ENCODE results near the gene GIMD1. TPM values are rescaled to one million over a fixed set of nuclear protein-coding genes. Genes with fewer than 3 reads are reported as not detected.
"Not testable (repeated sequence)": the region's sequence is repeated elsewhere in the genome, so short reads cannot be mapped to it uniquely, and the experiment has no call there.

GIMD1 gene
- polyA plus RNA-seq, 3 donors, result not detected

DNA sequence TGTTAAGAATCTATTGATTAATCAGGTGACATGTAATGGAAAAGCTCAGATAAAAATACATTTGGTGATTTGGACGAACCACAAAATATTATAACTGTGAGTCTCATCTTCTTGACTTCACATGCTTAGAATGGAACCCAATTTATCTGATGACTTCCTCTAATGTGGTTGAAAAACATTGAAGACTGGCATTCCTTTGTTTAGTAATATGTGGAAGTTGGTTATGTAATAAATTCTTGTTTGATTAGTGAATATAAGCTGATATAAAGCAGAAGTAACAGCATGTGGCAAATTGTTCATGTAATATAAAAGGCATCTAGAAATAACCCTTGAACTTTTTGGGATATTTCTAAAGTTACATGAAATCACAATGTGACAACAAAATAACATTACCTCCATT lies 9.7 kb downstream of the GIMD1 start:
- no peak overlapping the region for H3K27ac ChIP-seq (ENCODE audit: low read depth, low read length)
- 67 to 74% (median 72%) methylated on average over 1 of the region's 1 CpG for WGBS, 3 donors

DNA sequence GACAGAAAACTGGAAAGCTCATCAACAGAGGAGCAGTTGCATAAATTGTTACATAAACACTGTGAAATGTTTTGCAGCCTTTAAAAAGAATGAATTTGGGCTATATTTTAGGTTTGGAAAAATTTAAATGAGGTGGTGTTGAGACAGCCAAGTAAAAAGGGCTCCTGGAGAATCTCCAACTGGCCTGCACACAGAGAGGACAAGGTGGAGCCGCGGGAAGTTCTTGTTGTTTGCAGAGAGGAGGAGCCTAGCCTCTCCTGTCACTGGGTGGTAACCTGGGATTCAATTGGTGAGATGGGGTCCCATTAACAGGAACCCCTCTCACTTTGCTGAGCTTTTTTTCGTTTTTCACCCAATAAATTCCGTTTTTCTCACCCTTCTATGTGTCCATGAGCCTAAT lies 13.4 kb downstream of the GIMD1 start:
- WGBS, 3 donors, result 45 to 57% (median 48%) methylated on average over 4 of the region's 4 CpGs
- H3K27ac ChIP-seq (ENCODE audit: low read depth, low read length), result no peak overlapping the region

DNA sequence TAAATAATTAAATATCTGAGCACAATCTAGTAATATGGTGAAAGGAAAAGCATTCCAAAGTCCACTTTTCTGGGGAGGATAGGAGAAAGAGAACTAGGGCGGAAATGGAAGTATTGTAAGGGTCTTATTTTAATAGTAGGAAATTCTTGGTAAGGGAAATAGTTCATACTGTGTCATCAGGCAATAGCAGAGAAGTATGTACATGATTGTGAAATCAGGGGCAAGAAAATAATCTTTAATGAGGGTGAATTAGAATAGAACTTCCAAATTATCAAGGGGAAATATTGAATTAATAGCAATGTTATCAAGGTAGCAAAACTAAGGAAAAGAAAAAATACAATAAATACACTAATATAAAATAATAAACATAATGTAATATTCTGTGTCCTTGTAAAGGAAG lies 14.8 kb downstream of the GIMD1 start:
- H3K27ac ChIP-seq (ENCODE audit: low read depth, low read length), result no peak overlapping the region
- WGBS, 3 donors, result 90 to 100% (median 97%) methylated on average over 1 of the region's 1 CpG

DNA sequence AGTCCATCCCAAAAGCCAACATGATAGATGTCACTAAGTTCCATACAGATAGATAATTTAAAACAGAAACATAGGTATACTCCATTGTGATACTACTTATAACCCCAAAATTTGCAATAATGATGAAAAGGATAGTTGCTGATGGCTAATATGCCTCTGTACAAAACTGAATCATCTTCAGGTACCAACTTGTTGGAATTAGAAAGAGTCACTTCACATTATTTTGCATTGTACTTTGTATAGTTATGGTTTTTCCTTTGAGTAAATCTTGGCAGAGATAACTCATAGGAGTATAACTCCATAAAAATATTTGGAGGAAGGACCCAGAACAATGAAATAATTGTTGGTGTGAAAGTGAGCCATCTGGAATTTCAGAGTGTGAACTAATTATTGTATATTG lies 17.6 kb downstream of the GIMD1 start:
- H3K27ac ChIP-seq (ENCODE audit: low read depth, low read length), result no peak overlapping the region

- 94 to 96% (median 95%) methylated on average over 1 of the region's 1 CpG for WGBS, 3 donors
- H3K27ac ChIP-seq (ENCODE audit: low read depth, low read length), result no peak overlapping the region
These were observed 21.4 kb downstream of the GIMD1 start for GRCh38 chr4:106347167-106347566.

GRCh38 chr4:106344647-106344970 lies 24.0 kb downstream of the GIMD1 start:
- WGBS, 3 donors, result 82 to 90% (median 84%) methylated on average over 1 of the region's 1 CpG

GRCh38 chr4:106343865-106344646 lies 24.5 kb downstream of the GIMD1 start:
- WGBS, 3 donors, result 94 to 98% (median 95%) methylated on average over 2 of the region's 2 CpGs
- no peak overlapping the region for H3K27ac ChIP-seq (ENCODE audit: low read depth, low read length)

More at GRCh38 chr4:106344647-106344970, 24.0 kb downstream of the GIMD1 start:
- no peak overlapping the region for H3K27ac ChIP-seq (ENCODE audit: low read depth, low read length)

GRCh38 chr4:106340774-106341173 lies 27.8 kb downstream of the GIMD1 start:
- WGBS, 3 donors, result 95 to 97% (median 96%) methylated on average over 1 of the region's 1 CpG
- H3K27ac ChIP-seq (ENCODE audit: low read depth, low read length), result no peak overlapping the region

DNA sequence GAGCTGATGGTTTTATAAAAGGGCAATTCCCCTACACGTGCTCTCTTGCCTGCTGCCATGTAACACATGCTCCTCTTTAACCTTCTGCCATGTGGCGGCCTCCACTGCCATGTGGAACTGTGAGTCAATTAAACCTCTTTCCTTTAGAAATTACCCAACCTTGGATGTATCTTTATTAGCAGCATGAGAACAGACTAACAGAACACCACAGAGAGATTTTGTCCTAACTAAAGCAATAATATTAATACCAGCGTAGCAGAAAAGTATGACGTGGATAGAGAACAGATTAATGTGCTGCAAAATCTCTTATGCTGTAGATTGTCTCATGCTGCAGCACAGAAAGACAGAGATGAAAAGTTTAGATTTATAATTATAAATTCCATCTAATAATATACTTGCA lies 29.1 kb downstream of the GIMD1 start:
- 94 to 98% (median 98%) methylated on average over 4 of the region's 4 CpGs for WGBS, 3 donors
- no peak overlapping the region for H3K27ac ChIP-seq (ENCODE audit: low read depth, low read length)

DNA sequence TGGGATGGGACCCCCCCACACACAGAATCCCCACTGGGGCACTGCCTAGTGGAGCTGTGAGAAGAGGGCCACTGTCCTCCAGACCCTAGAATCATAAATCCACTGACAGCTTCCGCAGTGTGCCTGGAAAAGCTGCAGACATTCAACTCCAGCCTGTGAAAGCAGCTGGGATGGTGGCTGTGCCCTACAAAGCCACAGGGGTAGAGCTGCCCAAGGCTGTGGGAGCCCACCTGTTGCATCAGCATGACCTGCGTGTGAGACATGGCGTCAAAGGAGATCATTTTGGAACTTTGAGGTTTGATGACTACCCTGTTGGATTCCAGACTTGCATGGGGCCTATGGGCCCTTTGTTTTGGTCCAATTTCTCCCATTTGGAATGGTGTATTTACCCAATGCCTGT lies 29.9 kb downstream of the GIMD1 start:
- no peak overlapping the region for H3K27ac ChIP-seq (ENCODE audit: low read depth, low read length)
- WGBS, 3 donors, result 96% methylated on average over 3 of the region's 3 CpGs

GRCh38 chr4:106337916-106338315 lies 30.7 kb downstream of the GIMD1 start:
- no peak overlapping the region for H3K27ac ChIP-seq (ENCODE audit: low read depth, low read length)

- H3K27ac ChIP-seq (ENCODE audit: low read depth, low read length), result no peak overlapping the region
- 97% methylated on average over 3 of the region's 3 CpGs for WGBS, 3 donors
These were observed 32.0 kb downstream of the GIMD1 start for GRCh38 chr4:106336618-106337017.

GRCh38 chr4:106334741-106335470 lies 33.7 kb downstream of the GIMD1 start:
- WGBS, 3 donors, result 67 to 75% (median 73%) methylated on average over 1 of the region's 1 CpG
- H3K27ac ChIP-seq (ENCODE audit: low read depth, low read length), result no peak overlapping the region

DNA sequence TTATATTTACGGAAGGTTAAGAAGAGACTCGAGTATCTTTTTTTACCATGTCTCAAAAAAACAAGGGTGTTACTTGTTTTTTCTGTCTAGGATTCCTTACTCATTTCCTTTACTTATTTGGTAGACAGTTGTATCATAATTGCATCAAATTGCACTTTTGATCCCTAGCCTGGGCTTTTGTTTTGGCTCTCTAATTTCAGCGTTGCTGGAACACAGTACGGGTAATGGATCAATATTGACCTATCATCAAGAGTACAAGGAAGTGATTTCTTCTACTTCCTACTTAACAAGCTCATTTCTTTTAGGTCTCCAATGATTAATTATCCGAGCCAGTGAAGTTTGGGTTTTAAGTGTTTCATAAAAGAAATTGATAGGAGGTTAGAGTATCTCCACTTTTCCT lies 35.4 kb downstream of the GIMD1 start:
- H3K27ac ChIP-seq (ENCODE audit: low read depth, low read length), result no peak overlapping the region
- WGBS, 3 donors, result 70 to 94% (median 87%) methylated on average over 5 of the region's 5 CpGs

DNA sequence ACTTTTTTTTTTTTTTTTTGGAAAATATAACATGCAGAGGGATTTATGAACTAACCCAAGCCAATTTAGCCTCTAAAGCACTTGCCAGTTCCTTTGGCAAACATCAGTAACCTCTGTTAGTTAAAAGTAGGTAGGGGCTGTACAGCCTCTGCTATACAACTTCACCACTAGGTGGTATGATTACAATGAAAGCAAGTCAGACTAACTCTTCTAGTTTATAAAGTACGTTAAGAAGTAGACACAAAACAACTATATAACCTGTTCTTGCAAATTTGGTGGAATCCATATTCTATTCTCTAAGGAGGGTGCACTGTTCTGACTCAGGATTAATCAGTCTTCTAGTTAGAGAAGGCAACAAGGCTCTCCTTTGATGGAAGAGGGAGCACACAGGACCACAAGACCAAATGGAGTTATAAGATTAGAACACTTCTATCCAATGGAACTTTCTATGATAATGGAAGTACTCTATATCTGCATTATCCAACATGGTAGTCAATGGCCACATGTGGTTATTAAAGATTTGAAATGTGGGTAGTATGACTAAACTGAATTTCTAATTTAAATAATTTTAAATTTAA lies 39.4 kb downstream of the GIMD1 start:
- no peak overlapping the region for H3K27ac ChIP-seq (ENCODE audit: low read depth, low read length)
- 15 to 35% (median 31%) methylated on average over 1 of the region's 1 CpG for WGBS, 3 donors

- no peak overlapping the region for H3K27ac ChIP-seq (ENCODE audit: low read depth, low read length)
These were observed 42.8 kb downstream of the GIMD1 start for GRCh38 chr4:106325800-106326199.

- H3K27ac ChIP-seq (ENCODE audit: low read depth, low read length), result no peak overlapping the region
These were observed 45.5 kb downstream of the GIMD1 start for GRCh38 chr4:106323119-106323518.

DNA sequence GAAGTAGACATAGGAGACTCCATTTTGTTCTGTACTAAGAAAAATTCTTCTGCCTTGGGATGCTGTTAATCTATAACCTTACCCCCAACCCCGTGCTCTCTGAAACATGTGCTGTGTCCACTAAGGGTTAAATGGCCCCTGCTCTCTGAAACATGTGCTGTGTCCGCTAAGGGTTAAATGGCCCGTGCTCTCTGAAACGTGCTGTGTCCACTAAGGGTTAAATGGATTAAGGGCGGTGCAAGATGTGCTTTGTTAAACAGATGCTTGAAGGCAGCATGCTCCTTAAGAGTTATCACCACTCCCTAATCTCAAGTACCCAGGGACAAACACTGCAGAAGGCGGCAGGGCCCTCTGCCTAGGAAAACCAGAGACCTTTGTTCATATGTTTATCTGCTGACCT lies 46.8 kb downstream of the GIMD1 start:
- WGBS, 3 donors, result 54 to 79% (median 68%) methylated on average over 6 of the region's 6 CpGs
- not testable (repeated sequence) for H3K27ac ChIP-seq (ENCODE audit: low read depth, low read length)

DNA sequence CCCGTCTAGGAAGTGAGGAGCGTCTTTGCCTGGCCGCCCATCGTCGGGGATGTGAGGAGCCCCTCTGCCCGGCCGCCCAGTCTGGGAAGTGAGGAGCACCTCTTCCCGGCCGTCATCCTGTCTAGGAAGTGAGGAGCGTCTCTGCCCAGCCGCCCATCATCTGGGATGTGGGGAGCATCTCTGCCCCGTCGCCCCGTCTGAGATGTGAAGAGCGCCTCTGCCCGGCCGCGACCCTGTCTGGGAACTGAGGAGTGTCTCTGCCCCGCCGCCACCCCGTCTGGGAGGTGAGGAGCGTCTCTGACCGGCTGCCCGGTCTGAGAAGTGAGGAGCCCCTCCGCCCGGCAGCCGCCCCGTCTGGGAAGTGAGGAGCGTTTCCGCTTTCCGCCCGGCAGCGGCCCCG lies 47.4 kb downstream of the GIMD1 start:
- WGBS, 3 donors, result 97 to 98% (median 98%) methylated on average over 32 to 34 of the region's 34 CpGs
- H3K27ac ChIP-seq (ENCODE audit: low read depth, low read length), result not testable (repeated sequence)

DNA sequence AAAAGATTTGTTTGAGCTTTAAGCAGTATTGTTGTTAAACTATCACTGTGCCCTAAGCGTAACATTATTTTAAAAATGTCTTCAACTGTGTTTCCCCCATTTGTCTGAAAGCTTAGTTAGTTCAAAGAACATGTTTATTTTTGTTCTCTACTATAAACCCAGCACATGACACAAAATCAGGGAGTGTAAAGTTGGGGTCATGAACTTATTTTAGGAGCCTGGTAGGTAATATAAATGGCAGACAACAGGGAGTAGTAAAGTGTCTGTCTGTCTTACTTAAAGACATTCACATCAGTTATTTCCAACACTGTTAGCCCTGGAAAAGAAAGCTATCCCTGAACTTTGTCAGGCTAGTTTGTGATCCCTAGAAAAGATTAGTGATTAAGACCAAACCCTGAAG lies 48.3 kb downstream of the GIMD1 start:
- H3K27ac ChIP-seq (ENCODE audit: low read depth, low read length), result no peak overlapping the region
- WGBS, 3 donors, result 98 to 100% (median 99%) methylated on average over 1 of the region's 1 CpG
